PC-9 (cell line): ENCODE results near the gene CROCC2. TPM values are rescaled to one million over a fixed set of nuclear protein-coding genes. Genes with fewer than 3 reads are reported as not detected.
A peak's percentile ranks its signal among the peaks of the same experiment; 100 is the strongest.

Experiments
- BruUV-seq: library from RNA; stranded (reverse); fragments of 400-500 nt; replicated peaks from 2 replicates; lab custom pipeline; 2021; lab: Mats Ljungman, UMichigan
- CTCF ChIA-PET: fragments of 300-600 bp; sonication (Branson Sonifier 250); formaldehyde crosslinking; loops from one replicate; lab custom pipeline; 2022; ENCODE audit warnings: antibody characterized with exemption; lab: Charles Lee
- POLR2A ChIA-PET: fragments of 300-600 bp; sonication (Branson Sonifier 250); formaldehyde crosslinking; loops from one replicate; lab custom pipeline; 2022; ENCODE audit warnings: antibody characterized with exemption; ENCODE audit not compliant: unreplicated experiment; lab: Charles Lee
- DNase-seq, 2 experiments: peaks; one replicate each; pipeline versions ENCODE4 v3.0.0 to v3.0.0-alpha.2; 2015 to 2022; ENCODE audit warnings: mixed read lengths in 1 of 2
- H2AFZ ChIP-seq: fragments of 200-600 bp; sonication (generic); 2 replicates; pipeline ENCODE4 v1.8.1; 2017; ENCODE audit warnings: antibody characterized with exemption
- H3F3A ChIP-seq: fragments of 200-600 bp; sonication (generic); 2 replicates; pipeline ENCODE4 v1.8.1; 2017; ENCODE audit warnings: antibody characterized with exemption, mild to moderate bottlenecking, low read depth; ENCODE audit not compliant: insufficient read depth
- H3K27ac ChIP-seq: fragments of 200-600 bp; sonication (generic); 2 replicates; pipeline ENCODE4 v1.6.1; 2016; ENCODE audit warnings: mixed run types
- H3K27me3 ChIP-seq: fragments of 200-600 bp; sonication (generic); 2 replicates; pipeline ENCODE4 v1.6.1; 2016; ENCODE audit warnings: low read depth, mixed run types; ENCODE audit not compliant: insufficient read depth
- H3K36me3 ChIP-seq: fragments of 200-600 bp; sonication (generic); 2 replicates; pipeline ENCODE4 v1.6.1; 2016; ENCODE audit warnings: low read depth, mixed run types
- H3K4me1 ChIP-seq: fragments of 200-600 bp; sonication (generic); replicated peaks from 2 replicates; pipeline ENCODE4 v1.6.1; 2016; ENCODE audit warnings: mixed run types; ENCODE audit not compliant: insufficient read depth
- H3K4me2 ChIP-seq: fragments of 200-600 bp; sonication (generic); 2 replicates; pipeline ENCODE4 v1.6.1; 2017; ENCODE audit warnings: mixed run types
- H3K4me3 ChIP-seq: fragments of 200-600 bp; sonication (generic); 2 replicates; pipeline ENCODE4 v1.6.1; 2016; ENCODE audit warnings: mixed run types
- H3K79me2 ChIP-seq: fragments of 200-600 bp; sonication (generic); 2 replicates; pipeline ENCODE4 v1.6.1; 2017; ENCODE audit warnings: low read depth, mixed run types
- H3K9me2 ChIP-seq: fragments of 200-600 bp; sonication (generic); 2 replicates; pipeline ENCODE4 v1.8.1; 2017; ENCODE audit warnings: mild to moderate bottlenecking; ENCODE audit not compliant: insufficient read depth
- H3K9me3 ChIP-seq: fragments of 200-600 bp; sonication (generic); 2 replicates; pipeline ENCODE4 v1.8.1; 2016; ENCODE audit warnings: low read depth; ENCODE audit not compliant: insufficient read depth
- H4K20me1 ChIP-seq: fragments of 200-600 bp; sonication (generic); 2 replicates; pipeline ENCODE4 v1.8.1; 2017; ENCODE audit not compliant: insufficient read depth
- EZH2 ChIP-seq: fragments of 200-600 bp; sonication (generic); IDR thresholded peaks from 2 replicates; pipeline ENCODE4 v1.8.0; 2017; ENCODE audit warnings: antibody characterized with exemption, low read depth
- intact Hi-C: fragments of 100-400 bp; cut with micrococcal nuclease; formaldehyde crosslinking; loops from one replicate; pipeline ENCODE4 v1.10.0; 2022; ENCODE audit not compliant: unreplicated experiment
- total RNA-seq: library from RNA; stranded (reverse); gene quantifications from 2 replicates; pipeline ENCODE4 v1.2.3, GENCODE V29; 2021
- TF ChIP-seq, protein P1 (sequence below): fragments of 200-600 bp; sonication (generic); conservative IDR thresholded peaks from 2 replicates; pipeline ENCODE4 v1.6.1; 2017; ENCODE audit warnings: mixed run types, antibody characterized with exemption, mild to moderate bottlenecking, moderate library complexity

Gene CROCC2
- total RNA-seq, 1 experiment from 2014 or later = not detected

DNA sequence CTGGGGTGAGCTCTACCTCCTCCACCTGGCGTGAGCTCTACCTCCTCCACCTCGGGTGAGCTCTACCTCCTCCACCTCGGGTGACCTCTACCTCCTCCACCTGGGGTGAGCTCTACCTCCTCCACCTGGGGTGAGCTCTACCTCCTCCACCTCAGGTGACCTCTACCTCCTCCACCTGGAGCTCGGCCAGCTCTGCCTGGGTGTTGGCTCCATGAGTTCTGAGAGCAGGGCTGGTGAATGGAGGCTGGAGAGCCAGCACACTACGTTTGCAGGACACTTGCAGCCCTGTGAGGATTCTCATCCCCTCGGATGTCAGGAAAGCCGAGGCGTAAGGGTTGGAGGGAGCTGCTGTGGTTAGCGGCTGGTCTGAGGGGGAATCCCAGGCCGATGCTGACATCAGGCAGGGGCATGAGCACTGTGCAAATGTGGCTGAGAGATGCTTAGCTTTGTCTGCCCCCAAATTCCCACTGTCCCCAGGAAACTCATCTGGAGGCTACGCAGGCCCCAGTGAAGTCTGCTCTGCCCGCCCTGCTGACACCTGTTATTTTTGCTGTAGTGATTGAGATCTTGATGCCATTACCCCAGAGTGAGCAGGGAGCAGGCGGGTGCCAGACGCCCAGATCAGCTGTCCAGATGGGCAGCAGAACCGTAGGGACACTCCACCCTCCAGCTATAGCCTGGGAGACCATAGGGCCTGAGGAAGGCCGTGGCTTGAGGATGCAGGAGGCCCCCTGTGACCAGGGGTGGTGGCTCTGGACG lies 3.3 kb downstream of the CROCC2 start:
- no peaks in the 10 kb centered on the region for H3K79me2 ChIP-seq
- TF ChIP-seq, protein P1, sequence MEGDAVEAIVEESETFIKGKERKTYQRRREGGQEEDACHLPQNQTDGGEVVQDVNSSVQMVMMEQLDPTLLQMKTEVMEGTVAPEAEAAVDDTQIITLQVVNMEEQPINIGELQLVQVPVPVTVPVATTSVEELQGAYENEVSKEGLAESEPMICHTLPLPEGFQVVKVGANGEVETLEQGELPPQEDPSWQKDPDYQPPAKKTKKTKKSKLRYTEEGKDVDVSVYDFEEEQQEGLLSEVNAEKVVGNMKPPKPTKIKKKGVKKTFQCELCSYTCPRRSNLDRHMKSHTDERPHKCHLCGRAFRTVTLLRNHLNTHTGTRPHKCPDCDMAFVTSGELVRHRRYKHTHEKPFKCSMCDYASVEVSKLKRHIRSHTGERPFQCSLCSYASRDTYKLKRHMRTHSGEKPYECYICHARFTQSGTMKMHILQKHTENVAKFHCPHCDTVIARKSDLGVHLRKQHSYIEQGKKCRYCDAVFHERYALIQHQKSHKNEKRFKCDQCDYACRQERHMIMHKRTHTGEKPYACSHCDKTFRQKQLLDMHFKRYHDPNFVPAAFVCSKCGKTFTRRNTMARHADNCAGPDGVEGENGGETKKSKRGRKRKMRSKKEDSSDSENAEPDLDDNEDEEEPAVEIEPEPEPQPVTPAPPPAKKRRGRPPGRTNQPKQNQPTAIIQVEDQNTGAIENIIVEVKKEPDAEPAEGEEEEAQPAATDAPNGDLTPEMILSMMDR = no peak
- no peak for TF ChIP-seq EZH2
- no TSS peak for BruUV-seq
- H3F3A ChIP-seq = no peaks in the 10 kb centered on the region
- H3K9me2 ChIP-seq = no peaks in the 10 kb centered on the region
- H2AFZ ChIP-seq = no peak overlapping the region
- H3K4me2 ChIP-seq = no peak overlapping the region
- no peak for DNase-seq
- H4K20me1 ChIP-seq = no peaks in the 10 kb centered on the region
- CTCF ChIA-PET = interaction anchor here (0.5 kb wide), 2 partner anchors 13 to 214 kb away, joined by 3 read pairs; no protein-coding TSS in a partner anchor
- no peaks in the 10 kb centered on the region for H3K36me3 ChIP-seq
- intact Hi-C loops = no loop called here
- no peaks in the 10 kb centered on the region for H3K27me3 ChIP-seq
- no peak overlapping the region for H3K4me3 ChIP-seq
- peaks cover 17% of the 10 kb centered on the region for H3K4me1 ChIP-seq
- no peaks in the 10 kb centered on the region for H3K9me3 ChIP-seq
- POLR2A ChIA-PET = no interaction called here
- H3K27ac ChIP-seq = no peak overlapping the region

DNA sequence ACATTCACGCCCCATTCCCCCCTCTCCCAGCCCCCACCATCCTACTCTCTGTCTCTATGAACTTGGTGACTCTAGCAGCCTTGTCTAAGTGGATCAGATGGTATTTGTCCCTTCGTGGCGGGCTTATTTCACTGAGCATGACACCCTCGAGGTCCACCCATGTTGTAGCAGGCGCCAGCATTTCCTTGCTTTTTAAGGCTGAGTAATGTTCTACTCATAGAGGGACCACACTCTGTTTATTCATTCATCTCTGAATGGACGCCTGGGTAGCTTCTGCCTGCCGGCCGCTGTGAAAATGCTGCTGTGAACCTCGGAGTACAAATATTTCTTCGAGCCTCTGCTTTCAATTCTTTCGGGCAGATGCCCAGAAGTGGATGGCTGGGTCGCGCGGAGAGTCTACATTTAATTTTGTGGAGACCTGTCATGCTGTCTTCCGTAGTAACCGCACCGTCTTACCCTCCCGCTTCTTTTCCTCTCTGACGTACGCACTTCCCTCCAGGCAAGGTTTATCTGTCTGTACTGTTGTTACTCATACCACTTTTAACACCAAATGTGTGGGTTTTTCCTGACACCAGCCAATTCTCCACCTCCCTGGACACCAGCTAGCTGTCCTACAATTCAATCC lies 5.6 kb downstream of the CROCC2 start:
- Histone ChIP-seq H3K36me3 (no peaks in the 10 kb centered on the region), H2AFZ (no peak overlapping the region), H3K4me1 (peaks cover 17% of the 10 kb centered on the region), H3K79me2 (no peaks in the 10 kb centered on the region), H4K20me1 (no peaks in the 10 kb centered on the region), H3K4me2 (no peak overlapping the region), H3K27me3 (no peaks in the 10 kb centered on the region), H3K4me3 (no peak overlapping the region), H3K9me2 (no peaks in the 10 kb centered on the region), H3F3A (no peaks in the 10 kb centered on the region), H3K9me3 (no peaks in the 10 kb centered on the region), H3K27ac (no peak overlapping the region)
- TF ChIP-seq, protein P1 = no peak
- TF ChIP-seq EZH2 = no peak
- intact Hi-C loops = loop anchor here (2.0 kb wide), 1 partner anchor 61 kb away; no protein-coding TSS in a partner anchor
- no peak for DNase-seq
- CTCF ChIA-PET = no interaction called here
- no TSS peak for BruUV-seq
- POLR2A ChIA-PET = no interaction called here

DNA sequence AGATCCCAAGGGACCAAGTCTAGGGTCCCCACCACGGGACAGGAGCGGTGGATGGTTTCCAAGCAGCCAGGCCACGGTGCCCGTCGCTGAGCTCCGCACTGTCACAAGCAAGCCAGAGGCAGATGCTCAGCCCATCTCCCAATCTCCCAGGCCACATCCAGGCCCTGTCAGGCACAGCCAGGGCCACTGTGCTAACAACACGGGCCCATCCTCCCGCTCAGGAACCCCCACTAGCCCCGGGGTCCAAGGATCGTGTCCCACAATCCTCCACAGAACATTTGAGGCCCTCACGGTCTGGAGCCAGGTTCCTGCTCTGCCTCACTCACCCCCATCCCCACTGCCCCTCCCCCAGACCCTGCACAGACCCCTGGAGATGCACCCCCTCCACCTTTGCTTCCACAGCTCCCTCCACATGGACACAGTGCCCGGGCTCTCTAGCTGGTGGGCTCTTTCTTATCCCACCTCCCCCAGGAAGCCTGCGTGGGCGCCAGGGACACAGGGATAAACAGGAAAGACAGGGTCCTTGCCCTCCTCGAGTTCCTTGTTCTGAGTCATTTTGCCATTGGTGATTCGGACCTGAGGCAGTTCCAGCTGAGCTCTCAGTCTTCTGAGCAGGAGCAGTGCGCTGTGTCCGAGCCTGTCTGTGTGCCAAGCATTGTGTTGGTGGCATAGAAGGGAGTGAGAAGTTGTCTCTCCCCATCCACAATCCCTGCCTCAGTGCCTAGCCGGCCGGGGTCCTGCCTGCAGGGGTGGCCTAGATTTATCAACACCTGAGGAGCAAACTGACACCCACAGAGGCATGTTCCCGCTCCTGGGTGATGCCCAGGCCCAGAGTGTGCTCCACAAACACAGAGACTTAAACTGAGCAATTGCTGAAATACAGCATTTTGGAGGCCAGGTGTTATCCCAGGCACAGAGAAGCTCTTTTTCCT lies 7.0 kb downstream of the CROCC2 start:
- H3K36me3 ChIP-seq = no peaks in the 10 kb centered on the region
- peak overlapping the region; percentile 6; the same call in 1 of the 2 replicates for H3K4me2 ChIP-seq
- H3K9me3 ChIP-seq = no peaks in the 10 kb centered on the region
- no peaks in the 10 kb centered on the region for H3K27me3 ChIP-seq
- H2AFZ ChIP-seq = no peak overlapping the region
- intact Hi-C loops = loop anchor here (2.0 kb wide), 1 partner anchor 62 kb away; no protein-coding TSS in a partner anchor
- TF ChIP-seq, protein P1 = no peak
- no peak for TF ChIP-seq EZH2
- H3F3A ChIP-seq = no peaks in the 10 kb centered on the region
- no peaks in the 10 kb centered on the region for H4K20me1 ChIP-seq
- BruUV-seq = no TSS peak
- POLR2A ChIA-PET = interaction anchor here (0.6 kb wide), 1 partner anchor 164 kb away, joined by 3 read pairs; no protein-coding TSS in a partner anchor
- H3K4me1 ChIP-seq = peaks cover 17% of the 10 kb centered on the region
- H3K27ac ChIP-seq = no peak overlapping the region
- H3K4me3 ChIP-seq = no peak overlapping the region
- H3K9me2 ChIP-seq = no peaks in the 10 kb centered on the region
- DNase-seq = peak in 1 of 2 experiments; percentile 70
- H3K79me2 ChIP-seq = no peaks in the 10 kb centered on the region
- CTCF ChIA-PET = interaction anchor here (0.5 to 2.4 kb wide), 5 partner anchors 15 to 943 kb away, joined by 3 to 11 read pairs (median 5); no protein-coding TSS in a partner anchor
